SK-N-SH treated with all-trans-retinoic acid at 6 μM for 48 hours (cell line): ENCODE data around the gene ZC2HC1B.

ENCODE experiments used
- ATAC-seq: fragments of 200-7000 bp; cut with Tn5 transposase; 3 replicates; pipeline ENCODE4 v1.9.1; 2020; ENCODE audit warnings: mild to moderate bottlenecking, moderate library complexity
- ARNTL ChIP-seq: fragments of 450-650 bp; formaldehyde crosslinking; IDR thresholded peaks from 2 replicates; pipeline ENCODE4 v1.5.0; 2020; ENCODE audit warnings: low read depth, mild to moderate bottlenecking, moderate library complexity, borderline replicate concordance
- BACH2 ChIP-seq: fragments of 250-450 bp; sonication (Bioruptor Pico); IDR thresholded peaks from 2 replicates; pipeline ENCODE4 v1.9.0; 2021; ENCODE audit warnings: mild to moderate bottlenecking, borderline replicate concordance
- CSDC2 ChIP-seq: fragments of 250-450 bp; sonication (Bioruptor Pico); IDR thresholded peaks from 2 replicates; pipeline ENCODE4 v1.5.0; 2020; ENCODE audit warnings: mild to moderate bottlenecking, moderate library complexity
- ESRRG ChIP-seq: fragments of 250-450 bp; sonication (Bioruptor Pico); IDR thresholded peaks from 2 replicates; pipeline ENCODE4 v1.6.1; 2021; ENCODE audit warnings: mild to moderate bottlenecking
- GLIS3 ChIP-seq: fragments of 250-450 bp; sonication (Bioruptor Pico); IDR thresholded peaks from 2 replicates; pipeline ENCODE4 v1.5.0; 2020; ENCODE audit warnings: mild to moderate bottlenecking, moderate library complexity
- ISL1 ChIP-seq: fragments of 250-450 bp; sonication (Bioruptor Pico); IDR thresholded peaks from 2 replicates; pipeline ENCODE4 v2.1.2; 2022; ENCODE audit warnings: mild to moderate bottlenecking, moderate library complexity
- POU6F1 ChIP-seq: fragments of 250-450 bp; sonication (Bioruptor Pico); IDR thresholded peaks from 2 replicates; pipeline ENCODE4 v1.8.0; 2021; ENCODE audit warnings: low read depth, mild to moderate bottlenecking, moderate library complexity, borderline replicate concordance
- PPARA ChIP-seq: fragments of 250-450 bp; sonication (Bioruptor Pico); IDR thresholded peaks from 2 replicates; pipeline ENCODE4 v1.5.0; 2020; ENCODE audit warnings: mild to moderate bottlenecking, borderline replicate concordance
- RARB ChIP-seq: fragments of 250-450 bp; sonication (Bioruptor Pico); IDR thresholded peaks from 2 replicates; pipeline ENCODE4 v1.8.0; 2021; ENCODE audit warnings: mild to moderate bottlenecking, moderate library complexity
- SNAI2 ChIP-seq: fragments of 250-450 bp; sonication (Bioruptor Pico); IDR thresholded peaks from 2 replicates; pipeline ENCODE4 v1.5.0; 2020; ENCODE audit warnings: mild to moderate bottlenecking, moderate library complexity
- TCF4 ChIP-seq: fragments of 250-450 bp; sonication (Bioruptor Pico); IDR thresholded peaks from 2 replicates; pipeline ENCODE4 v1.8.0; 2021; ENCODE audit warnings: mild to moderate bottlenecking, moderate library complexity, borderline replicate concordance
- TOX ChIP-seq: fragments of 250-450 bp; sonication (Bioruptor Pico); IDR thresholded peaks from 2 replicates; pipeline ENCODE4 v1.8.0; 2021; ENCODE audit warnings: mild to moderate bottlenecking, moderate library complexity, borderline replicate concordance
- TSHZ2 ChIP-seq: fragments of 250-450 bp; sonication (Bioruptor Pico); IDR thresholded peaks from 2 replicates; pipeline ENCODE4 v1.5.0; 2020; ENCODE audit warnings: mild to moderate bottlenecking, moderate library complexity
- ZC3H10 ChIP-seq: fragments of 250-450 bp; sonication (Bioruptor Pico); IDR thresholded peaks from 2 replicates; pipeline ENCODE4 v1.5.1; 2021; ENCODE audit warnings: mild to moderate bottlenecking, moderate library complexity
- ZFP3 ChIP-seq: fragments of 250-450 bp; sonication (Bioruptor Pico); IDR thresholded peaks from 2 replicates; pipeline ENCODE4 v1.5.0; 2020; ENCODE audit warnings: mild to moderate bottlenecking, moderate library complexity
- ZFP30 ChIP-seq: fragments of 450-650 bp; formaldehyde crosslinking; IDR thresholded peaks from 2 replicates; pipeline ENCODE4 v1.5.0; 2022; ENCODE audit warnings: mild to moderate bottlenecking, moderate library complexity
- ZNF565 ChIP-seq: fragments of 450-650 bp; formaldehyde crosslinking; conservative IDR thresholded peaks from 2 replicates; pipeline ENCODE4 v1.5.0; 2020; ENCODE audit warnings: low read depth, mild to moderate bottlenecking, moderate library complexity
- ZNF70 ChIP-seq: fragments of 450-650 bp; formaldehyde crosslinking; IDR thresholded peaks from 2 replicates; pipeline ENCODE4 v1.5.0; 2020; ENCODE audit warnings: mild to moderate bottlenecking, moderate library complexity
- TF ChIP-seq, protein P1 (sequence below): fragments of 250-450 bp; sonication (Bioruptor Pico); IDR thresholded peaks from 2 replicates; pipeline ENCODE4 v1.5.1; 2020; ENCODE audit warnings: low read depth, mild to moderate bottlenecking, moderate library complexity
- TF ChIP-seq, protein P2 (sequence below): fragments of 250-450 bp; sonication (Bioruptor Pico); IDR thresholded peaks from 2 replicates; pipeline ENCODE4 v1.5.1; 2021; ENCODE audit warnings: mild to moderate bottlenecking, moderate library complexity
- TF ChIP-seq, protein P3 (sequence below): fragments of 250-450 bp; sonication (Bioruptor Pico); IDR thresholded peaks from 2 replicates; pipeline ENCODE4 v1.8.0; 2020; ENCODE audit warnings: mild to moderate bottlenecking, moderate library complexity, borderline replicate concordance

ZC2HC1B gene

GRCh38 chr6:143959927-143960326, 95.7 kb downstream of the ZC2HC1B start:
- ATAC-seq: no peak
- TF ChIP-seq CSDC2 (CRISPR knock-in tag): no peak
- no peak for TF ChIP-seq GLIS3
- TF ChIP-seq, protein P1, sequence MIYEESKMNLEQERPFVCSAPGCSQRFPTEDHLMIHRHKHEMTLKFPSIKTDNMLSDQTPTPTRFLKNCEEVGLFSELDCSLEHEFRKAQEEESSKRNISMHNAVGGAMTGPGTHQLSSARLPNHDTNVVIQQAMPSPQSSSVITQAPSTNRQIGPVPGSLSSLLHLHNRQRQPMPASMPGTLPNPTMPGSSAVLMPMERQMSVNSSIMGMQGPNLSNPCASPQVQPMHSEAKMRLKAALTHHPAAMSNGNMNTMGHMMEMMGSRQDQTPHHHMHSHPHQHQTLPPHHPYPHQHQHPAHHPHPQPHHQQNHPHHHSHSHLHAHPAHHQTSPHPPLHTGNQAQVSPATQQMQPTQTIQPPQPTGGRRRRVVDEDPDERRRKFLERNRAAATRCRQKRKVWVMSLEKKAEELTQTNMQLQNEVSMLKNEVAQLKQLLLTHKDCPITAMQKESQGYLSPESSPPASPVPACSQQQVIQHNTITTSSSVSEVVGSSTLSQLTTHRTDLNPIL (CRISPR knock-in tag): no peak
- no peak for TF ChIP-seq PPARA (CRISPR knock-in tag)
- no peak for TF ChIP-seq POU6F1 (CRISPR knock-in tag)
- no peak for TF ChIP-seq ZNF70 (CRISPR knock-in tag)
- no peak for TF ChIP-seq ZC3H10 (CRISPR knock-in tag)
- TF ChIP-seq ISL1 (CRISPR knock-in tag): no peak
- TF ChIP-seq TSHZ2 (CRISPR knock-in tag): no peak
- no peak for TF ChIP-seq BACH2 (CRISPR knock-in tag)
- TF ChIP-seq, protein P2, sequence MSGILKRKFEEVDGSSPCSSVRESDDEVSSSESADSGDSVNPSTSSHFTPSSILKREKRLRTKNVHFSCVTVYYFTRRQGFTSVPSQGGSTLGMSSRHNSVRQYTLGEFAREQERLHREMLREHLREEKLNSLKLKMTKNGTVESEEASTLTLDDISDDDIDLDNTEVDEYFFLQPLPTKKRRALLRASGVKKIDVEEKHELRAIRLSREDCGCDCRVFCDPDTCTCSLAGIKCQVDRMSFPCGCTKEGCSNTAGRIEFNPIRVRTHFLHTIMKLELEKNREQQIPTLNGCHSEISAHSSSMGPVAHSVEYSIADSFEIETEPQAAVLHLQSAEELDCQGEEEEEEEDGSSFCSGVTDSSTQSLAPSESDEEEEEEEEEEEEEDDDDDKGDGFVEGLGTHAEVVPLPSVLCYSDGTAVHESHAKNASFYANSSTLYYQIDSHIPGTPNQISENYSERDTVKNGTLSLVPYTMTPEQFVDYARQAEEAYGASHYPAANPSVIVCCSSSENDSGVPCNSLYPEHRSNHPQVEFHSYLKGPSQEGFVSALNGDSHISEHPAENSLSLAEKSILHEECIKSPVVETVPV (CRISPR knock-in tag): no peak
- TF ChIP-seq ZFP30 (CRISPR knock-in tag): no peak
- TF ChIP-seq ESRRG (CRISPR knock-in tag): no peak
- no peak for TF ChIP-seq ZNF565 (CRISPR knock-in tag)

GRCh38 chr6:143961066-143961465, 96.8 kb downstream of the ZC2HC1B start:
- no peak for ATAC-seq
- TF ChIP-seq, protein P3, sequence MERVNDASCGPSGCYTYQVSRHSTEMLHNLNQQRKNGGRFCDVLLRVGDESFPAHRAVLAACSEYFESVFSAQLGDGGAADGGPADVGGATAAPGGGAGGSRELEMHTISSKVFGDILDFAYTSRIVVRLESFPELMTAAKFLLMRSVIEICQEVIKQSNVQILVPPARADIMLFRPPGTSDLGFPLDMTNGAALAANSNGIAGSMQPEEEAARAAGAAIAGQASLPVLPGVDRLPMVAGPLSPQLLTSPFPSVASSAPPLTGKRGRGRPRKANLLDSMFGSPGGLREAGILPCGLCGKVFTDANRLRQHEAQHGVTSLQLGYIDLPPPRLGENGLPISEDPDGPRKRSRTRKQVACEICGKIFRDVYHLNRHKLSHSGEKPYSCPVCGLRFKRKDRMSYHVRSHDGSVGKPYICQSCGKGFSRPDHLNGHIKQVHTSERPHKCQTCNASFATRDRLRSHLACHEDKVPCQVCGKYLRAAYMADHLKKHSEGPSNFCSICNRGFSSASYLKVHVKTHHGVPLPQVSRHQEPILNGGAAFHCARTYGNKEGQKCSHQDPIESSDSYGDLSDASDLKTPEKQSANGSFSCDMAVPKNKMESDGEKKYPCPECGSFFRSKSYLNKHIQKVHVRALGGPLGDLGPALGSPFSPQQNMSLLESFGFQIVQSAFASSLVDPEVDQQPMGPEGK (CRISPR knock-in tag): no peak
- no peak for TF ChIP-seq SNAI2 (CRISPR knock-in tag)
- no peak for TF ChIP-seq ZNF565 (CRISPR knock-in tag)
- no peak for TF ChIP-seq TCF4 (CRISPR knock-in tag)
- TF ChIP-seq, protein P1 (CRISPR knock-in tag): no peak
- TF ChIP-seq ZC3H10 (CRISPR knock-in tag): no peak
- TF ChIP-seq ZFP30 (CRISPR knock-in tag): no peak
- no peak for TF ChIP-seq BACH2 (CRISPR knock-in tag)
- no peak for TF ChIP-seq CSDC2 (CRISPR knock-in tag)
- TF ChIP-seq TOX (CRISPR knock-in tag): no peak
- TF ChIP-seq GLIS3: no peak
- TF ChIP-seq POU6F1 (CRISPR knock-in tag): no peak
- TF ChIP-seq ARNTL (CRISPR knock-in tag): no peak
- TF ChIP-seq TSHZ2 (CRISPR knock-in tag): no peak
- no peak for TF ChIP-seq PPARA (CRISPR knock-in tag)
- no peak for TF ChIP-seq RARB (CRISPR knock-in tag)
- no peak for TF ChIP-seq ZNF70 (CRISPR knock-in tag)
- TF ChIP-seq ISL1 (CRISPR knock-in tag): no peak
- no peak for TF ChIP-seq ZFP3 (CRISPR knock-in tag)
